Prostate gland (tissue), 2 donors: ENCODE data around the gene SLCO4A1. TPM values are rescaled to one million over a fixed set of nuclear protein-coding genes. Genes with fewer than 3 reads are reported as not detected.

Source experiments
- DNase-seq: peaks from one replicate; pipeline ENCODE4 v3.0.0-alpha.2; 2019; ENCODE audit warnings: low spot score
- H3K27ac ChIP-seq, 2 donors: fragments of 200-600 bp; sonication (generic); 2 replicates each; pipeline ENCODE4 v1.5.1; 2017 to 2019
- H3K27me3 ChIP-seq: fragments of 200-600 bp; sonication (generic); replicated peaks from 2 replicates; pipeline ENCODE4 v1.5.1; 2019; ENCODE audit not compliant: insufficient read depth
- H3K36me3 ChIP-seq, 2 donors: fragments of 200-600 bp; sonication (generic); 1 replicate in 1 of 2; 2 replicates in 1 of 2; pipeline versions ENCODE4 v1.5.1 to v1.8.1; 2017 to 2019
- H3K4me1 ChIP-seq: fragments of 200-600 bp; sonication (generic); replicated peaks from 2 replicates; pipeline ENCODE4 v1.5.1; 2019
- H3K4me3 ChIP-seq, 2 donors: fragments of 200-600 bp; sonication (generic); 2 replicates each; pipeline ENCODE4 v1.5.1; 2017 to 2019
- H3K9me3 ChIP-seq: fragments of 200-600 bp; sonication (generic); 2 replicates; pipeline ENCODE4 v1.5.1; 2017
- POLR2A ChIP-seq: fragments of 450-650 bp; IDR thresholded peaks from one replicate; pipeline ENCODE4 v1.6.1; 2016; ENCODE audit warnings: antibody characterized with exemption, mild to moderate bottlenecking
- POLR2AphosphoS5 ChIP-seq: sonication (generic); formaldehyde crosslinking; IDR thresholded peaks from one replicate; pipeline ENCODE4 v1.6.1; 2017; ENCODE audit warnings: antibody characterized with exemption
- WGBS: methylation state at CpG from one replicate; pipeline ENCODE4 v1.1.5; 2018; 5-methylcytosine and 5-hydroxymethylcytosine counted together
- intact Hi-C: fragments of 100-400 bp; cut with DNase I; formaldehyde crosslinking; loops from one replicate; pipeline ENCODE4 v1.14.2; 2022
- total RNA-seq, 2 donors: library from RNA; depleted of rRNA; stranded (reverse); fragments of >200 nt; gene quantifications; one replicate each; pipeline ENCODE4 v1.1.0, GENCODE V29; 2016
- TF ChIP-seq, protein P1 (sequence below), 4 experiments: fragments of 200-600 bp in 2 of 4; fragments of 450-650 bp in 2 of 4; sonication (generic) in 2 of 4; IDR thresholded peaks; 1 replicate in 3 of 4; 2 replicates in 1 of 4; pipeline ENCODE4 v1.5.1; 2016 to 2019; ENCODE audit warnings: antibody characterized with exemption in 4 of 4, mild to moderate bottlenecking in 2 of 4, moderate library complexity in 2 of 4

SLCO4A1 gene
- total RNA-seq, 2 donors from 2014 or later: 4.5 to 12.3 TPM

DNA sequence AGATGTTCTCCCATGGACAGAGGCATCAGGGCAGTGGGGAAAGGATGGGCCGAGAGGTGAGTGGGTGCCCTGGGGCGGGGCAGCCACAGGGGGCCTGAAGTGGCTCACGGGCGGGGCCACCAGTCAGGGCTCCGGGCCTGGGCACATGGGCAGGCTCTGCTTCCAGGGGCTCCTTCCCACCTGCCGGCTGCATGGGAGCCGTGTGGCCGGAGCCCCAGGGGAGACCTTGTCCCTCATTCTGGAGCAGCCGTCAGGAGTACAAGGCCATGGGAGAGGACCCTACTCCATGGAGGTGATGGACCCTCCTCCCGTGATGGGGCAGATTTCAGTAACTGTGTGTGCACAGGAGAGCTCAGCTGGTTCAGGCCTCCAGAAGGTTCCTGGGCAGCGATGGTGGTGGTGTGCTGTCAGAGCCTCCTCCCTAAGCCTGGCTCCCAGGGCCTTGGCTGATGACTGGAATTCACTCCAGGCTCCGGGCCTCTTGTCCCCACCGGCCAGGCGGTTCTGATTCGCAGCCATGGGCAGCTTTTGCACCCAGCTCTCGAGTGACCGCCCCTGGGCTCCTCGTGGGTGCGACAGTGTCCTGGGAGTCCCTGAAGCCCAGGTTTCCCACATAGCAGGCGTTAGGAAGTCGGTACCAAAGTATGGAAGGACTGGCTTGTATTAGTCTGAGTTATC is 6.2 kb downstream of the SLCO4A1 start:
- 88% methylated on average over 19 of the region's 21 CpGs for WGBS
- no peaks in the 10 kb centered on the region for H3K9me3 ChIP-seq
- H3K27ac ChIP-seq: peak overlapping the region in 1 of 2 donors; percentile 26
- TF ChIP-seq POLR2AphosphoS5 (no peak), POLR2A (no peak)
- TF ChIP-seq, protein P1, sequence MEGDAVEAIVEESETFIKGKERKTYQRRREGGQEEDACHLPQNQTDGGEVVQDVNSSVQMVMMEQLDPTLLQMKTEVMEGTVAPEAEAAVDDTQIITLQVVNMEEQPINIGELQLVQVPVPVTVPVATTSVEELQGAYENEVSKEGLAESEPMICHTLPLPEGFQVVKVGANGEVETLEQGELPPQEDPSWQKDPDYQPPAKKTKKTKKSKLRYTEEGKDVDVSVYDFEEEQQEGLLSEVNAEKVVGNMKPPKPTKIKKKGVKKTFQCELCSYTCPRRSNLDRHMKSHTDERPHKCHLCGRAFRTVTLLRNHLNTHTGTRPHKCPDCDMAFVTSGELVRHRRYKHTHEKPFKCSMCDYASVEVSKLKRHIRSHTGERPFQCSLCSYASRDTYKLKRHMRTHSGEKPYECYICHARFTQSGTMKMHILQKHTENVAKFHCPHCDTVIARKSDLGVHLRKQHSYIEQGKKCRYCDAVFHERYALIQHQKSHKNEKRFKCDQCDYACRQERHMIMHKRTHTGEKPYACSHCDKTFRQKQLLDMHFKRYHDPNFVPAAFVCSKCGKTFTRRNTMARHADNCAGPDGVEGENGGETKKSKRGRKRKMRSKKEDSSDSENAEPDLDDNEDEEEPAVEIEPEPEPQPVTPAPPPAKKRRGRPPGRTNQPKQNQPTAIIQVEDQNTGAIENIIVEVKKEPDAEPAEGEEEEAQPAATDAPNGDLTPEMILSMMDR (IDR thresholded peaks at IDR 0.05): no peak
- no peaks in the 10 kb centered on the region for H3K27me3 ChIP-seq
- intact Hi-C loops: no loop called here
- no peaks in the 10 kb centered on the region for H3K36me3 ChIP-seq
- DNase-seq: no peak
- no peak overlapping the region for H3K4me3 ChIP-seq
- H3K4me1 ChIP-seq: peaks cover 5% of the 10 kb centered on the region

DNA sequence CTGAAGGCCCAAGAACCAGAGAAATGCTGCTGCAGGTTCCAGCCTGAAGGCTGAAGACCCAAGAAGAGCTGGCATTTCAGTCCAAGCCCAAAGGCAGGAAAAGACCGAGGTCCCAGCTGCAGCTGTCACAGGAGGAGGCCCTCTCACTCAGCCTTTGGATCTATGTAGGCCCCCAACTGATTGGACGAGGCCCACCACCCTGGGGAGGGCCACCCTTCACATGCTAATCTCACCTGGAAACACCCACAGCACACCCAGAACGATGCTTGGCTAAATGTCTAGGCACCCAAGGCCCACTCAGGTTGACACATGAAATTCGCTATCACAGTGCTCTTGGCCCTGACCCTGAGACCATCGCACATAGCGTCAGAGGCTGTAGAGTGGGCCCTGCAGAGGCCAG is 6.8 kb downstream of the SLCO4A1 start:
- Histone ChIP-seq H3K4me3 (no peak overlapping the region), H3K4me1 (peaks cover 5% of the 10 kb centered on the region), H3K9me3 (no peaks in the 10 kb centered on the region), H3K36me3 (no peaks in the 10 kb centered on the region), H3K27ac (no peak overlapping the region), H3K27me3 (no peaks in the 10 kb centered on the region)
- DNase-seq: no peak
- TF ChIP-seq, protein P1 (IDR thresholded peaks at IDR 0.05): no peak
- TF ChIP-seq POLR2AphosphoS5: no peak
- TF ChIP-seq POLR2A: no peak
- intact Hi-C loops: no loop called here
- WGBS: 94% methylated on average over 6 of the region's 6 CpGs

DNA sequence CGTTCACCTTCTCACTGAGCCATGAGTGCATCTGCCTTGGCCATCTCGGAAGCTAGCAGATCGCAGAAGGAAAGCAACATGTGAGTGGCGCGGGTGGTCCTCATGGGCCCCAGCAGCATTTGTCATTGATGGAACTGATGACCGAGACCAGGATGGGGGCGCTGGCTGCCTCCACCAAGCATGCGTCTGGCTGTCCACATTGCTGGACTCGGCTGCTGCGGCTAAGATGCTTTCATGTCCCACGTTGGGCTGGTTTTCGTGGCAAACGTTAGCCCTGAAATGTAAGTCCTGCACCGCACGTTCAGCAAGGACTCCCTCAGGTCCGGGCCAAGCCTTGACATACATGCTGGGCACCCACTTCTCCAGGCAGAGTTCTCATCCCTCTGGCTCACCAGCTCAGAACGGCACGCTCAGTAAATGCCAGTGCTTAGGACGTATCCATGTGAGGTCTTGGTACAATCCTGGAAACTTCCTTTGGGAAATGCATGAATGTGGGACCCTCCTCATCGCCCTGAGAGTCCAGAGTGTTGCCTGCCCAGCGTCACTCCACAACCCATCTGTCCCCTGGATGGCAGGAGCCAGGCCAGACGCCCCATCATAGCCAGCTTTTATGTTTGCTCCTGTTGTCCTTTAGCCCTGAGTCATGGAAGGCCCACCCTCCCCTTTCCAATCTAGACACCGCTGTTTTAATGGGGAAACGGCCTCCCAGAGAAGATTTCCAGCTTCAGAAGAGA is 8.4 kb downstream of the SLCO4A1 start:
- Histone ChIP-seq H3K4me3 (no peak overlapping the region), H3K27ac (peak overlapping the region; percentile 94), H3K4me1 (peaks cover 5% of the 10 kb centered on the region), H3K9me3 (no peaks in the 10 kb centered on the region), H3K27me3 (no peaks in the 10 kb centered on the region), H3K36me3 (no peaks in the 10 kb centered on the region)
- TF ChIP-seq, protein P1 (IDR thresholded peaks at IDR 0.05): no peak
- no peak for TF ChIP-seq POLR2A
- no peak for TF ChIP-seq POLR2AphosphoS5
- WGBS: 94% methylated on average over 24 of the region's 24 CpGs
- intact Hi-C loops: no loop called here
- no peak for DNase-seq

DNA sequence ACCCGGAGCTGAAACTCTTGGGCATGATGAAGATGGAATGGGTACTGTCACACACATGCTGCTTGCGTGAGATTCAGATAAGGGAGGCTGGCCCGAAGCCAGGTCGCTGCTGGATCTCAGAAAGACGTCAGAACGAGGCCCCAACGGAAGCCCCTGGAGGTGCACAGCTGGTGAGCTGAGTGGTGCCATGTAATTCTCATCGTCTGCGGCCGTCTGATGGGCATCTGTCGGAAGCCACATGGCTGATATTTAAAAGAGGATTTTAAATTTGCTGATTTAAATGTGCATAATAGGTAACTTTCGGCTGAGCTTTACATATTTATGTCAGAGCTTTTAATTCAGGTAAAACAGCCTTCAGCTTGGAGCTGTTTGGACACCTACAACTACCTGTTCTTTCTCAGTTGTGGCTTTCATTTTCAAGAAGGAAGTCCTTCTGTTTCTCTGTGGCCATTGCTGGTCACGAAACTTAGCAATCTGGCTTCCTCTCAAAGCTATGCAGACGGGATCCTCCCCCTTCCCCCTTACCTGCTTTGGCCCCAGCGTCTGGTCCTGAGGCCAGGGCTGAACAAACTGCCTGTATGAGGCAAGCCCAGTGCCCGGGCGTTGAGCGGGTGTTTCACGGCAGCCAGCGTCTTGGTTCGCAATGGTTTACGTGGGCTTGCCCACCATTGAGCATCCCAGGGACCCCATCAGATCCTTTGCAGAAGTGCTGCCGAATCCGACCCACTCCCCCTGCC is 9.2 kb downstream of the SLCO4A1 start:
- peak; percentile 42 for DNase-seq
- peak overlapping the region; percentile 94 for H3K27ac ChIP-seq
- H3K9me3 ChIP-seq: no peaks in the 10 kb centered on the region
- H3K36me3 ChIP-seq: no peaks in the 10 kb centered on the region
- intact Hi-C loops: no loop called here
- H3K27me3 ChIP-seq: no peaks in the 10 kb centered on the region
- H3K4me3 ChIP-seq: no peak overlapping the region
- TF ChIP-seq POLR2A (no peak), POLR2AphosphoS5 (no peak)
- TF ChIP-seq, protein P1 (IDR thresholded peaks at IDR 0.05): no peak
- 62% methylated on average over 24 of the region's 24 CpGs for WGBS
- H3K4me1 ChIP-seq: peaks cover 5% of the 10 kb centered on the region
